ENCODE results near the gene THRA. TPM values are rescaled to one million over a fixed set of nuclear protein-coding genes. Genes with fewer than 3 reads are reported as not detected.

Gene THRA
- total RNA-seq, 1 experiment from 2014 or later = 10.1 TPM

DNA sequence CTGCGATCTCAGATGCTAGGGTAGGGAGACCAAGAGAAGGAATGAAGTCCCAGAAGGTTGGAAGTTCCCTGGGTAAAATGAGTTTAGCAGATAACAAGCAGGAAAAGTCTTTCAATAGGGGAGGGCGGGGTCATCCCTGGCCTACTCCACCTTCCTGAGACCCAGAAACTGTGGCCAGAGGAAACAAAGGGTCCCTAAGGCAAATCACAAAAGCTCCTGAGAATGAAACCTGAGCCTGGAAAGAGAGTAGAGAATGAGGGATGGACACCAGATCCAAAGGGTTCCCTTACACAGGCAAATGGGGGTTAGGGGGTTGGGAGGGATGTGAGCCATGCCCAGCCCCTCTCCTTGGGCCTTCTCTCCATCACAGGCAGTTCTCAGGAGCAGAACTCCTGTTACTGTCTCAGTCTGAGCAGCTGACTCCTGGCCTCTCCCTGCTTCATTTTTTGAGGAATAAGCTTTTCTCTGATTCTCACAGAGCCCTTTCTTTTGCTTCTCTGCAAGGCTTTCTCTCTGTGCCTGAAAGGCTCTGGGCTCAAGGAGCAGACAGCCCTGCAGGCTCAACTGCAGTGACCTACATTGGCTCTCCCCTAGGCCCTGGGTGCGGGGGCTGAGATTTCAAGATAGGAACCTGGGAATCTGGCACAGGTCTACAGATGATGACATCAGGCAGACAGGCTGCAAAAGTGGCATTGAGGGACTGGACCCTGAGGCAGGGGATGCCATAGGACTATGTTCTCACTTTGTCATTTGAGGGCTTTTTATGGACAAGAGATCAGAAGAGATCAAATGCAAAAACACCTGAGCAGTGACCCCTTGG lies 47.5 kb downstream of the THRA start:
- Histone ChIP-seq H2AFZ (ENCODE audit: low read length) (no peak overlapping the region), H3K14ac (ENCODE audit: insufficient read depth, low read length) (no peak overlapping the region; the same call in 1 of the 2 replicates), H3K27me3 (ENCODE audit: insufficient read depth, low read length) (peaks cover 2% of the 10 kb centered on the region; the same call in 1 of the 2 replicates), H3K56ac (ENCODE audit: insufficient read length, low read depth, low read length) (no peak overlapping the region), H2BK120ac (ENCODE audit: low read depth, low read length, poor library complexity, severe bottlenecking) (no peak overlapping the region), H2BK15ac (ENCODE audit: low read depth, low read length) (no peak overlapping the region), H3K27ac (ENCODE audit: insufficient read length, low read depth, low read length) (no peak overlapping the region), H3K4ac (ENCODE audit: low read depth, low read length) (no peak overlapping the region), H3K9me3 (ENCODE audit: control insufficient read depth, low read depth, low read length) (no peaks in the 10 kb centered on the region), H3K23ac (ENCODE audit: insufficient read length, low read depth, low read length) (no peak overlapping the region), H4K20me1 (ENCODE audit: control insufficient read depth, insufficient read depth, insufficient read length) (no peaks in the 10 kb centered on the region), H3K9ac (ENCODE audit: extremely low read depth, insufficient read length, low read length) (no peak overlapping the region), H4K91ac (ENCODE audit: insufficient read length, low read depth, low read length) (no peak overlapping the region), H2AK5ac (ENCODE audit: insufficient read length, low read length) (no peak overlapping the region), H4K8ac (replicated peaks; ENCODE audit: insufficient read length, low read depth, low read length) (no peak overlapping the region), H2BK12ac (ENCODE audit: insufficient read length, low read depth, low read length) (no peak overlapping the region), H2BK20ac (ENCODE audit: low read depth, low read length, poor library complexity, severe bottlenecking) (no peak overlapping the region), H3K23me2 (ENCODE audit: insufficient read length, low read depth, low read length, poor library complexity, severe bottlenecking) (no peaks in the 10 kb centered on the region), H3T11ph (ENCODE audit: low read length) (no peak overlapping the region), H4K5ac (ENCODE audit: insufficient read length, low read depth, low read length) (no peak overlapping the region), H3K79me2 (ENCODE audit: insufficient read depth, low read length) (no peaks in the 10 kb centered on the region), H2BK5ac (ENCODE audit: insufficient read length, low read length) (no peak overlapping the region), H3K4me2 (ENCODE audit: insufficient read depth, insufficient read length, low read length) (no peak overlapping the region), H3K79me1 (ENCODE audit: insufficient read depth, low read depth, low read length, poor library complexity, severe bottlenecking) (no peaks in the 10 kb centered on the region), H3K4me1 (ENCODE audit: insufficient read depth, low read length) (peaks cover 27% of the 10 kb centered on the region; the same call in 1 of the 2 replicates), H3K18ac (ENCODE audit: insufficient read length, low read depth, low read length) (no peak overlapping the region)
- TF ChIP-seq, protein P1, sequence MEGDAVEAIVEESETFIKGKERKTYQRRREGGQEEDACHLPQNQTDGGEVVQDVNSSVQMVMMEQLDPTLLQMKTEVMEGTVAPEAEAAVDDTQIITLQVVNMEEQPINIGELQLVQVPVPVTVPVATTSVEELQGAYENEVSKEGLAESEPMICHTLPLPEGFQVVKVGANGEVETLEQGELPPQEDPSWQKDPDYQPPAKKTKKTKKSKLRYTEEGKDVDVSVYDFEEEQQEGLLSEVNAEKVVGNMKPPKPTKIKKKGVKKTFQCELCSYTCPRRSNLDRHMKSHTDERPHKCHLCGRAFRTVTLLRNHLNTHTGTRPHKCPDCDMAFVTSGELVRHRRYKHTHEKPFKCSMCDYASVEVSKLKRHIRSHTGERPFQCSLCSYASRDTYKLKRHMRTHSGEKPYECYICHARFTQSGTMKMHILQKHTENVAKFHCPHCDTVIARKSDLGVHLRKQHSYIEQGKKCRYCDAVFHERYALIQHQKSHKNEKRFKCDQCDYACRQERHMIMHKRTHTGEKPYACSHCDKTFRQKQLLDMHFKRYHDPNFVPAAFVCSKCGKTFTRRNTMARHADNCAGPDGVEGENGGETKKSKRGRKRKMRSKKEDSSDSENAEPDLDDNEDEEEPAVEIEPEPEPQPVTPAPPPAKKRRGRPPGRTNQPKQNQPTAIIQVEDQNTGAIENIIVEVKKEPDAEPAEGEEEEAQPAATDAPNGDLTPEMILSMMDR (conservative IDR thresholded peaks at IDR 0.05) = no peak
- peak; percentile 79 for DNase-seq
- no CpG with 5 or more reads among the region's 3 CpGs for WGBS (ENCODE audit: extremely low coverage, insufficient read length, low lambda C conversion rate)
- H3K4me3 Mint-ChIP-seq = peak overlapping the region in 1 of 2 experiments; percentile 40; a peak in 2 of 5 replicates
- H3K27ac Mint-ChIP-seq = peak overlapping the region in 2 of 3 experiments; percentile 88 to 97; a peak in 5 of 7 replicates
- no peaks in the 10 kb centered on the region; a peak in 2 of 7 replicates for H3K36me3 Mint-ChIP-seq (ENCODE audit: insufficient read depth in 1 of 3, low read depth in 3 of 3)
- peaks cover 82 to 94% of the 10 kb centered on the region in 2 experiments for H3K4me1 Mint-ChIP-seq
- H3K9me3 Mint-ChIP-seq = no peaks in the 10 kb centered on the region; a peak in 2 of 5 replicates
- peaks cover 32% of the 10 kb centered on the region for H3K27me3 Mint-ChIP-seq (ENCODE audit: low read depth)
